K562 (cell line): ENCODE results near the gene CYP2C9. TPM values are rescaled to one million over a fixed set of nuclear protein-coding genes. Genes with fewer than 3 reads are reported as not detected.
A peak's percentile ranks its signal among the peaks of the same experiment; 100 is the strongest.

Experiments
- ATAC-seq: fragments of 200-7000 bp; cut with Tn5 transposase; 3 replicates; pipeline ENCODE4 v1.9.1; 2020; ENCODE audit warnings: moderate library complexity
- BruUV-seq: library from RNA; stranded (reverse); fragments of 400-500 nt; replicated peaks from 2 replicates; lab custom pipeline; 2021; lab: Mats Ljungman, UMichigan
- CTCF ChIA-PET: fragments of 300-600 bp; formaldehyde crosslinking; extraction: SDS; loops from one replicate; lab custom pipeline; 2021; ENCODE audit warnings: low intra/inter-chr PET ratio; lab: Yijun Ruan, JAX
- POLR2A ChIA-PET: fragments of 300-600, 350-650 bp; sonication (Branson Sonifier 250); formaldehyde crosslinking; extraction: SDS; loops from one replicate; lab custom pipeline; 2021; ENCODE audit warnings: antibody characterized with exemption, inconsistent platforms; lab: Yijun Ruan, JAX
- DNase-seq, 4 experiments: peaks; one replicate each; pipeline versions ENCODE4 v3.0.0 to v3.0.0-alpha.2; 2011 to 2018; ENCODE audit warnings: low spot score in 3 of 4, mixed read lengths in 3 of 4; ENCODE audit errors: extremely low read depth in 1 of 4
- FAIRE-seq: peaks from 2 replicates; lab custom pipeline; 2011; peaks lifted over from hg19 to GRCh38; lab: Jason Lieb, UNC
- H2AFZ ChIP-seq: 2 replicates; pipeline ENCODE4 v1.6.0; 2011; ENCODE audit warnings: low read depth, low read length, control low read depth, inconsistent platforms
- H3K27ac ChIP-seq: fragments of 200-600 bp; 3 replicates; pipeline ENCODE4 v1.8.0; 2011; ENCODE audit warnings: low read depth, mild to moderate bottlenecking, control low read depth, inconsistent platforms, low read length, moderate library complexity, mixed read lengths; ENCODE audit errors: extremely low read depth
- H3K27me3 ChIP-seq, 2 experiments: fragments of 300-600 bp in 1 of 2; 2 replicates in 1 of 2; 3 replicates in 1 of 2; pipeline versions ENCODE4 v1.6.0 to v1.8.0; 2011; ENCODE audit warnings: inconsistent platforms in 2 of 2, low read length in 2 of 2, mild to moderate bottlenecking in 1 of 2, mixed read lengths in 1 of 2, moderate library complexity in 1 of 2; ENCODE audit not compliant: control insufficient read depth in 2 of 2, insufficient read depth in 2 of 2
- H3K36me3 ChIP-seq: fragments of 300-600 bp; 3 replicates; pipeline ENCODE4 v1.8.0; 2011; ENCODE audit warnings: mild to moderate bottlenecking, low read length, inconsistent platforms; ENCODE audit not compliant: control insufficient read depth, insufficient read depth
- H3K4me1 ChIP-seq, 2 experiments: fragments of 200-600 bp in 1 of 2; replicated peaks in 1 of 2; 2 replicates in 1 of 2; 3 replicates in 1 of 2; pipeline versions ENCODE4 v1.5.1 to v1.8.0; 2011; ENCODE audit warnings: inconsistent platforms in 2 of 2, low read length in 2 of 2, mild to moderate bottlenecking in 1 of 2, mixed read lengths in 1 of 2, moderate library complexity in 1 of 2; ENCODE audit not compliant: control insufficient read depth in 2 of 2, insufficient read depth in 2 of 2
- H3K4me2 ChIP-seq: 2 replicates; pipeline ENCODE4 v1.6.1; 2011; ENCODE audit warnings: low read length, control low read depth, inconsistent platforms, mixed read lengths; ENCODE audit not compliant: insufficient read depth
- H3K4me3 ChIP-seq: fragments of 200-600 bp; sonication (generic), shearing (Covaris generic); 2 replicates; pipeline ENCODE4 v1.5.1; 2016; ENCODE audit warnings: control low read depth, inconsistent platforms
- H3K79me2 ChIP-seq: fragments of 200-600 bp; 3 replicates; pipeline ENCODE4 v1.8.0; 2011; ENCODE audit warnings: low read length, inconsistent platforms; ENCODE audit not compliant: control insufficient read depth, insufficient read depth
- H3K9ac ChIP-seq, 2 experiments: 2 replicates each; pipeline versions ENCODE4 v1.6.0 to v1.6.1; 2011; ENCODE audit warnings: low read depth in 2 of 2, low read length in 2 of 2, control low read depth in 1 of 2, inconsistent platforms in 1 of 2, mild to moderate bottlenecking in 1 of 2, mixed read lengths in 1 of 2; ENCODE audit not compliant: insufficient read depth in 1 of 2
- H3K9me1 ChIP-seq: one replicate; pipeline ENCODE4 v1.6.0; 2011; ENCODE audit warnings: inconsistent platforms, mild to moderate bottlenecking, low read length, moderate library complexity; ENCODE audit not compliant: control insufficient read depth, insufficient read depth
- H3K9me3 ChIP-seq: replicated peaks from 2 replicates; pipeline ENCODE4 v1.5.1; 2011; ENCODE audit warnings: low read depth, low read length, inconsistent platforms; ENCODE audit not compliant: control insufficient read depth, insufficient read depth
- H4K20me1 ChIP-seq: replicated peaks from 2 replicates; pipeline ENCODE4 v1.6.1; 2011; ENCODE audit warnings: low read length, inconsistent platforms, mixed read lengths; ENCODE audit not compliant: control insufficient read depth, insufficient read depth
- CEBPG ChIP-seq, 3 experiments: fragments of 200-800 bp in 1 of 3; sonication (Bioruptor generic) in 1 of 3; sonication (generic) in 1 of 3; formaldehyde crosslinking in 1 of 3; IDR thresholded peaks in 2 of 3; conservative IDR thresholded peaks in 1 of 3; 2 replicates each; pipeline versions ENCODE4 v1.6.1 to v1.8.0; 2016 to 2022; ENCODE audit warnings: missing compliant biosample characterization in 2 of 3, missing genetic modification characterization in 2 of 3, mild to moderate bottlenecking in 1 of 3, missing genetic modification reagents in 1 of 3
- POLR2B ChIP-seq: fragments of 450-650 bp; IDR thresholded peaks from 2 replicates; pipeline ENCODE4 v1.6.1; 2018; ENCODE audit warnings: low read depth; ENCODE audit not compliant: partially characterized antibody
- RFX5 ChIP-seq: IDR thresholded peaks from 2 replicates; pipeline ENCODE4 v1.6.1; 2011; ENCODE audit warnings: low read depth, mild to moderate bottlenecking, improper control_type of control experiment, low read length
- in situ Hi-C: fragments of 300-500 bp; cut with MboI; formaldehyde crosslinking; loops from 4 replicates; pipeline ENCODE4 v1.15.0; 2018; ENCODE audit warnings: inconsistent platforms, mixed read lengths
- intact Hi-C: fragments of 100-400 bp; cut with micrococcal nuclease; formaldehyde crosslinking; loops from 2 replicates; pipeline ENCODE4 v1.14.2; 2022
- polyA plus RNA-seq, 8 experiments: library from polyadenylated mRNA; depleted of rRNA in 4 of 8; stranded (reverse) in 5 of 8; unstranded in 3 of 8; fragments of >200 nt; fragmentation: Nextera tagmentation in 2 of 8; fragmentation: Illumina TruSeq in 1 of 8; extraction: Ambion mirVana in 2 of 8; extraction: Trizol in 1 of 8; gene quantifications; 2 replicates each; pipeline versions ENCODE4 v1.2.1 to v1.2.3, GENCODE V29; 2011 to 2014; ENCODE audit warnings: inconsistent platforms in 1 of 8, missing spikeins in 1 of 8
- total RNA-seq, 7 experiments: library from RNA; depleted of rRNA in 6 of 7; stranded (reverse); fragments of >200 nt in 6 of 7; fragmentation: Illumina TruSeq in 2 of 7; extraction: Trizol in 2 of 7; gene quantifications; 2 replicates each; pipeline versions ENCODE4 v1.2.1 to v1.2.3, GENCODE V29; 2011 to 2021; ENCODE audit warnings: low replicate concordance in 1 of 7
- TF ChIP-seq, protein P1 (sequence below), 2 experiments: fragments of 450-650 bp in 1 of 2; sonication (generic) in 1 of 2; formaldehyde crosslinking in 1 of 2; IDR thresholded peaks in 1 of 2; conservative IDR thresholded peaks in 1 of 2; 2 replicates each; pipeline versions ENCODE4 v1.6.1 to v1.8.1; 2016 to 2023; ENCODE audit warnings: mild to moderate bottlenecking in 2 of 2, moderate library complexity in 2 of 2, inconsistent platforms in 1 of 2, missing genetic modification reagents in 1 of 2

Gene CYP2C9
- total and polyA plus RNA-seq, 9 of the 15 experiments (the other 6 are each of a cell fraction or from before 2014, with no cell fraction given), result 0.22 TPM; not detected in 8

DNA sequence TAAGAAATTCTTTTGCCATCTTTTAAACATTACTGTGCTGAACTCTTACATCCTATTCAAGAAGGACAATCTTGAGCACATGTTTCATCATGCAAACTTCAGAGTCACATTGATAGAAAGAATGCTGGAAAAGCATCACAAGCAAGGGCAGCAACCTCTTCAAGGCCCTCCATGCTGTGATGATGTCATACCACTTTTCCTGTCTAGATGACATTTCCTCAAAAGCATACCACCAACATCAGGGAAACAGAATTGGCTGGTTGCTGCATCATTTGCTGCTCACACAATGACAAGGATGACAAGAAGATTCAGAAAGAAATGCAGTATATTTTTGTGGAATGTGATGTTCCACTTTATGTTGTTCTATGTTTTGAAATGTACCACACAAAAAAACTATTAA is 93.2 kb downstream of the CYP2C9 start:
- H3K4me1 ChIP-seq, result no peaks in the 10 kb centered on the region
- intact Hi-C loops (no loop called here), in situ Hi-C loops (no loop called here)
- no peak for DNase-seq
- FAIRE-seq, result no peak
- H3K27me3 ChIP-seq, result no peaks in the 10 kb centered on the region
- ChIA-PET CTCF (no interaction called here), POLR2A (no interaction called here)
- no peak overlapping the region for H3K27ac ChIP-seq
- H3K79me2 ChIP-seq, result no peaks in the 10 kb centered on the region
- H3K9me3 ChIP-seq, result no peaks in the 10 kb centered on the region
- no peaks in the 10 kb centered on the region for H4K20me1 ChIP-seq
- no peak for ATAC-seq
- H2AFZ ChIP-seq, result no peak overlapping the region
- H3K4me3 ChIP-seq, result no peak overlapping the region
- no peak overlapping the region for H3K4me2 ChIP-seq
- H3K9me1 ChIP-seq, result no peaks in the 10 kb centered on the region
- H3K36me3 ChIP-seq, result no peaks in the 10 kb centered on the region
- TF ChIP-seq POLR2B (no peak), CEBPG (CRISPR knock-in tag; IDR thresholded peaks at IDR 0.05) (no peak), CEBPG (tag; conservative IDR thresholded peaks at IDR 0.05 in 1 of 2, IDR thresholded peaks at IDR 0.05 in 1 of 2) (0 out of 4 replicates have a peak, but pooled peaks of 1 of the 2 experiments have one; percentile 42), RFX5 (no peak)
- TF ChIP-seq, protein P1, sequence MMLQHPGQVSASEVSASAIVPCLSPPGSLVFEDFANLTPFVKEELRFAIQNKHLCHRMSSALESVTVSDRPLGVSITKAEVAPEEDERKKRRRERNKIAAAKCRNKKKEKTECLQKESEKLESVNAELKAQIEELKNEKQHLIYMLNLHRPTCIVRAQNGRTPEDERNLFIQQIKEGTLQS (IDR thresholded peaks at IDR 0.05), result peak; percentile 69
- TF ChIP-seq, protein P1 (CRISPR knock-in tag; conservative IDR thresholded peaks at IDR 0.05), result no peak
- H3K9ac ChIP-seq, result no peak overlapping the region
- BruUV-seq, result no TSS peak
